ENCODE results near the gene TLE3. TPM values are rescaled to one million over a fixed set of nuclear protein-coding genes. Genes with fewer than 3 reads are reported as not detected.

The TLE3 gene
- total RNA-seq, 1 experiment from 2014 or later, result 98.2 TPM

- no peak overlapping the region for H3K14ac ChIP-seq (ENCODE audit: insufficient read depth, low read length)
- H3K79me2 ChIP-seq (ENCODE audit: insufficient read depth, low read length), result no peaks in the 10 kb centered on the region; the same call in 1 of the 2 replicates
- Mint-ChIP-seq H3K4me3 (peak overlapping the region; percentile 93 to 100), H3K36me3 (ENCODE audit: insufficient read depth in 1 of 3, low read depth in 3 of 3) (peaks cover 5 to 17% (median 14%) of the 10 kb centered on the region in 3 experiments), H3K4me1 (peaks cover 42 to 45% of the 10 kb centered on the region in 2 experiments), H3K27me3 (ENCODE audit: low read depth) (peaks cover 26% of the 10 kb centered on the region), H3K9me3 (peaks cover 2% of the 10 kb centered on the region in 2 experiments; a peak in 2 of 5 replicates), H3K27ac (peak overlapping the region; percentile 81 to 89 (median 85))
- peaks cover 29% of the 10 kb centered on the region for H3K23me2 ChIP-seq (ENCODE audit: insufficient read length, low read depth, low read length, poor library complexity, severe bottlenecking)
- H3K56ac ChIP-seq (ENCODE audit: insufficient read length, low read depth, low read length), result no peak overlapping the region
- no peaks in the 10 kb centered on the region; the same call in 1 of the 2 replicates for H3K27me3 ChIP-seq (ENCODE audit: insufficient read depth, low read length)
- H3K4ac ChIP-seq (ENCODE audit: low read depth, low read length), result no peak overlapping the region
- H4K8ac ChIP-seq (replicated peaks; ENCODE audit: insufficient read length, low read depth, low read length), result no peak overlapping the region
- H4K5ac ChIP-seq (ENCODE audit: insufficient read length, low read depth, low read length), result no peak overlapping the region
- H2BK20ac ChIP-seq (ENCODE audit: low read depth, low read length, poor library complexity, severe bottlenecking), result no peak overlapping the region
- no peak; the same call in 2 of the 3 replicates for TF ChIP-seq CTCF (conservative IDR thresholded peaks at IDR 0.05)
- no peaks in the 10 kb centered on the region for H3K79me1 ChIP-seq (ENCODE audit: insufficient read depth, low read depth, low read length, poor library complexity, severe bottlenecking)
- no peak overlapping the region for H2BK12ac ChIP-seq (ENCODE audit: insufficient read length, low read depth, low read length)
- peak overlapping the region; percentile 39 for H3K9ac ChIP-seq (ENCODE audit: extremely low read depth, insufficient read length, low read length)
- H3K4me1 ChIP-seq (ENCODE audit: insufficient read depth, low read length), result peaks cover 8% of the 10 kb centered on the region; the same call in 1 of the 2 replicates
- H3K4me2 ChIP-seq (ENCODE audit: insufficient read depth, insufficient read length, low read length), result peak overlapping the region; percentile 86
- no CpG with 5 or more reads among the region's 7 CpGs for WGBS (ENCODE audit: extremely low coverage, insufficient read length, low lambda C conversion rate)
- no peak for DNase-seq
- no peak overlapping the region for H3K18ac ChIP-seq (ENCODE audit: insufficient read length, low read depth, low read length)
- peak overlapping the region; percentile 29 for H2BK120ac ChIP-seq (ENCODE audit: low read depth, low read length, poor library complexity, severe bottlenecking)
- no peak overlapping the region for H3T11ph ChIP-seq (ENCODE audit: low read length)
- no peak overlapping the region for H3K23ac ChIP-seq (ENCODE audit: insufficient read length, low read depth, low read length)
- H2BK15ac ChIP-seq (ENCODE audit: low read depth, low read length), result no peak overlapping the region
- no peak overlapping the region for H4K91ac ChIP-seq (ENCODE audit: insufficient read length, low read depth, low read length)
- H2BK5ac ChIP-seq (ENCODE audit: insufficient read length, low read length), result no peak overlapping the region
- H3K27ac ChIP-seq (ENCODE audit: insufficient read length, low read depth, low read length), result no peak overlapping the region
- no peaks in the 10 kb centered on the region for H4K20me1 ChIP-seq (ENCODE audit: control insufficient read depth, insufficient read depth, insufficient read length)
- no peak overlapping the region for H2AK5ac ChIP-seq (ENCODE audit: insufficient read length, low read length)
- H2AFZ ChIP-seq (ENCODE audit: low read length), result no peak overlapping the region
- H3K9me3 ChIP-seq (ENCODE audit: control insufficient read depth, low read depth, low read length), result no peaks in the 10 kb centered on the region
Observed at GRCh38 chr15:70098153-70098460, 390 bp upstream of the TLE3 start.

All from H9 (cell line).